Activated T-helper 2 cell treated with anti-CD3 and anti-CD28 coated beads, Interferon-gamma antibody, Interleukin-2, Interleukin-4, amounts not matched to agents 10 μg/mL and 5 μg/mL and 100 μg/mL, durations not matched to agents 14 hours and 24 hours and 36 hours (primary cell): Measurements from ENCODE around the gene CXCR3. TPM values are rescaled to one million over a fixed set of nuclear protein-coding genes. Genes with fewer than 3 reads are reported as not detected.
A peak's percentile ranks its signal among the peaks of the same experiment; 100 is the strongest.
"Not testable (repeated sequence)": the region's sequence is repeated elsewhere in the genome, so short reads cannot be mapped to it uniquely, and the experiment has no call there.

Source experiments
- DNase-seq: peaks from one replicate; pipeline ENCODE4 v3.0.0; 2021; ENCODE audit warnings: low spot score
- H3K27ac Mint-ChIP-seq: one replicate; pipeline ENCODE4 v1.8.0; 2021; ENCODE audit warnings: mixed read lengths
- H3K27me3 Mint-ChIP-seq: one replicate; pipeline ENCODE4 v1.8.0; 2021; ENCODE audit warnings: low read depth, mixed read lengths
- H3K36me3 Mint-ChIP-seq: one replicate; pipeline ENCODE4 v1.8.0; 2021; ENCODE audit warnings: low read depth, mixed read lengths
- H3K4me1 Mint-ChIP-seq: one replicate; pipeline ENCODE4 v1.8.0; 2021; ENCODE audit warnings: low read depth, mixed read lengths
- H3K4me3 Mint-ChIP-seq: one replicate; pipeline ENCODE4 v1.8.0; 2021; ENCODE audit warnings: low read depth, mild to moderate bottlenecking, moderate library complexity, mixed read lengths
- H3K9me3 Mint-ChIP-seq: one replicate; pipeline ENCODE4 v1.8.0; 2021; ENCODE audit warnings: mixed read lengths
- intact Hi-C: fragments of 100-400 bp; cut with micrococcal nuclease; formaldehyde crosslinking; loops from one replicate; pipeline ENCODE4 v1.15.1; 2023
- total RNA-seq: library from RNA; stranded (reverse); gene quantifications from 2 replicates; pipeline ENCODE4 v1.2.3, GENCODE V29; 2022

Gene CXCR3
- total RNA-seq: 11.1 and 11.4 TPM in 2 replicates

GRCh38 chrX:71618303-71618721 is at the start of gene CXCR3:
Gene CXCR3 (minus strand): TSS chrX:71618511. CDS start chrX:71618449, 62 bp downstream.
- Mint-ChIP-seq H3K9me3 (no peaks in the 10 kb centered on the region), H3K36me3 (peaks cover 35% of the 10 kb centered on the region), H3K27me3 (no peaks in the 10 kb centered on the region), H3K4me3 (peak within 1 kb of the TSS; percentile 79), H3K4me1 (peaks cover 61% of the 10 kb centered on the region), H3K27ac (peak within 1 kb of the TSS; percentile 95)
- intact Hi-C loops: loop anchor here (1.0 to 2.0 kb wide), 3 partner anchors 34 to 86 kb away; no protein-coding TSS in a partner anchor
- peak; percentile 58 for DNase-seq

- Mint-ChIP-seq H3K4me1 (peaks cover 34% of the 10 kb centered on the region), H3K27ac (no peak within 1 kb of the TSS), H3K27me3 (peaks cover 4% of the 10 kb centered on the region), H3K36me3 (no peaks in the 10 kb centered on the region), H3K9me3 (no peaks in the 10 kb centered on the region), H3K4me3 (no peak within 1 kb of the TSS)
- intact Hi-C loops: no loop called here
- DNase-seq: no peak
Observed at GRCh38 chrX:71667328-71668247, 49.3 kb upstream of the CXCR3 start, which contains the start of gene LOC101059915. Gene LOC101059915 (plus strand): TSS chrX:71667546.

- Mint-ChIP-seq H3K4me3 (no peak overlapping the region), H3K27ac (no peak overlapping the region), H3K9me3 (no peaks in the 10 kb centered on the region), H3K4me1 (peaks cover 34% of the 10 kb centered on the region), H3K27me3 (no peaks in the 10 kb centered on the region), H3K36me3 (no peaks in the 10 kb centered on the region)
- intact Hi-C loops: no loop called here
- DNase-seq: no peak
Observed at GRCh38 chrX:71666240-71667223, 48.2 kb upstream of the CXCR3 start.

GRCh38 chrX:71665747-71666146 is 47.4 kb upstream of the CXCR3 start:
- intact Hi-C loops: no loop called here
- no peaks in the 10 kb centered on the region for H3K36me3 Mint-ChIP-seq
- H3K27ac Mint-ChIP-seq: no peak overlapping the region
- peaks cover 3% of the 10 kb centered on the region for H3K27me3 Mint-ChIP-seq
- H3K9me3 Mint-ChIP-seq: no peaks in the 10 kb centered on the region
- no peak for DNase-seq
- peaks cover 26% of the 10 kb centered on the region for H3K4me1 Mint-ChIP-seq
- no peak overlapping the region for H3K4me3 Mint-ChIP-seq

GRCh38 chrX:71664889-71665491 is 46.7 kb upstream of the CXCR3 start:
- H3K27me3 Mint-ChIP-seq: peaks cover 3% of the 10 kb centered on the region

GRCh38 chrX:71664202-71664601 is 45.9 kb upstream of the CXCR3 start:
- H3K27ac Mint-ChIP-seq, H3K27me3 Mint-ChIP-seq, DNase-seq, intact Hi-C loops, H3K4me3 Mint-ChIP-seq, H3K36me3 Mint-ChIP-seq, H3K9me3 Mint-ChIP-seq: not testable (repeated sequence)
- peaks cover 19% of the 10 kb centered on the region for H3K4me1 Mint-ChIP-seq

More at GRCh38 chrX:71664889-71665491, 46.7 kb upstream of the CXCR3 start:
- H3K4me1 Mint-ChIP-seq: peaks cover 19% of the 10 kb centered on the region
- H3K36me3 Mint-ChIP-seq: no peaks in the 10 kb centered on the region
- DNase-seq: no peak
- H3K9me3 Mint-ChIP-seq: no peaks in the 10 kb centered on the region
- intact Hi-C loops: no loop called here
- no peak overlapping the region for H3K27ac Mint-ChIP-seq
- no peak overlapping the region for H3K4me3 Mint-ChIP-seq

GRCh38 chrX:71663238-71663637 is 44.9 kb upstream of the CXCR3 start:
- H3K4me1 Mint-ChIP-seq: peaks cover 19% of the 10 kb centered on the region
- H3K27me3 Mint-ChIP-seq, DNase-seq, H3K4me3 Mint-ChIP-seq, H3K27ac Mint-ChIP-seq, H3K9me3 Mint-ChIP-seq, H3K36me3 Mint-ChIP-seq, intact Hi-C loops: not testable (repeated sequence)

- intact Hi-C loops, H3K27me3 Mint-ChIP-seq, H3K36me3 Mint-ChIP-seq, DNase-seq, H3K9me3 Mint-ChIP-seq: not testable (repeated sequence)
- Mint-ChIP-seq H3K4me3 (peak overlapping the region; percentile 61), H3K27ac (peak overlapping the region; percentile 74), H3K4me1 (peaks cover 19% of the 10 kb centered on the region)
Observed at GRCh38 chrX:71662654-71663053, 44.3 kb upstream of the CXCR3 start.

- intact Hi-C loops: no loop called here
- Mint-ChIP-seq H3K4me3 (no peak overlapping the region), H3K9me3 (no peaks in the 10 kb centered on the region), H3K27me3 (peaks cover 3% of the 10 kb centered on the region), H3K4me1 (peaks cover 19% of the 10 kb centered on the region), H3K36me3 (no peaks in the 10 kb centered on the region), H3K27ac (no peak overlapping the region)
- DNase-seq: no peak
Observed at GRCh38 chrX:71661919-71662318, 43.6 kb upstream of the CXCR3 start.

GRCh38 chrX:71660562-71661416 is 42.5 kb upstream of the CXCR3 start:
- Mint-ChIP-seq H3K9me3 (no peaks in the 10 kb centered on the region), H3K4me3 (no peak overlapping the region), H3K27me3 (peaks cover 3% of the 10 kb centered on the region), H3K27ac (no peak overlapping the region), H3K4me1 (peaks cover 19% of the 10 kb centered on the region), H3K36me3 (no peaks in the 10 kb centered on the region)
- intact Hi-C loops: no loop called here
- DNase-seq: no peak

GRCh38 chrX:71659959-71660358 is 41.6 kb upstream of the CXCR3 start:
- Mint-ChIP-seq H3K4me3 (no peak overlapping the region), H3K36me3 (no peaks in the 10 kb centered on the region), H3K4me1 (peaks cover 17% of the 10 kb centered on the region), H3K9me3 (no peaks in the 10 kb centered on the region), H3K27me3 (peaks cover 3% of the 10 kb centered on the region), H3K27ac (no peak overlapping the region)
- intact Hi-C loops: no loop called here
- no peak for DNase-seq
